ENCODE measurements around the gene CHD6.

Gene CHD6

DNA sequence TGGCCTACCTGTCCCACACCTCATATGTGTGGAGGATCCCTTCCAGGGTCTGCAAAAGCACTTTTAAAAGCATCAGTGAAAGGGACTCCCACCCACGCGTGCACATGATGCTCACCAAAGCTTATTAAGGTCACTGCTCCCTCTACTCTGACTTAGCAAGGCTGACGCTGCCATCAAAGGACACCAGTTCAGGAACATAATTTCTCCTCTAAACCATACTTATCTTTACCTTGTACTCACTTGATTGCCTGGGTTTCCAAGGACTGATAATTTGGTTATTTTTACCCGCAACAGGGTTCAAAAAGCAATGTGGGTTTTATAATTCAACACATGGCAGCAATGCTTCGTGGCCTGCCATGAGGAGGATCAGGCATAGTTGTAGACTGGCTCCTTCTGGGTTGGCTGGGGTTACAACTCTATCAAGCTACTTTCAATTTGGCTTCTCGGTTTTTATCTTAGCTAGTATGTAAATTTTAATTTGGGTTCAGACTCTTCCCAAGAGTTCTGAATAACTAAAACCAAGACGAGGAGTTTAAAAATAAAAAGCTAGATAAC, 199.4 kb downstream of the CHD6 start:
- no peak for DNase-seq

DNA sequence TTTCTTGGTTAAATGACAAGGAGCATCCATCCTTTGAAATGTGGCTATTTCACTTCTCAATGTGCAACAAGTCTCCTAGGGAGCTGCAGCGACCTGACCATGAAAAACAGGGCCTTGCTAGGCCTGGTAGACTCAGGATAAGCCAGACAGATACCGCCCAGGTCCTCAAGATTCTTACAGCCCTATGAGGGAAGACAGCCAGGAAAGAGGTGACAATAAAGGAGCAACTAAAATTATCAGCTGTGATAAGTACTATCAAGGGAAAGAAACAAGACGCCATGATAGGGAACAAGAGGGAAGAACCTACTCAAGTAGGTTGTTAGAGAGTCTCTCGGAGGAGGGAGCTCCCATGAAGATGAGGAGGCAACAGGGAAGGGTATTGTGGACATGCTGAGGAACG, 200.1 kb downstream of the CHD6 start:
- DNase-seq = no peak

DNA sequence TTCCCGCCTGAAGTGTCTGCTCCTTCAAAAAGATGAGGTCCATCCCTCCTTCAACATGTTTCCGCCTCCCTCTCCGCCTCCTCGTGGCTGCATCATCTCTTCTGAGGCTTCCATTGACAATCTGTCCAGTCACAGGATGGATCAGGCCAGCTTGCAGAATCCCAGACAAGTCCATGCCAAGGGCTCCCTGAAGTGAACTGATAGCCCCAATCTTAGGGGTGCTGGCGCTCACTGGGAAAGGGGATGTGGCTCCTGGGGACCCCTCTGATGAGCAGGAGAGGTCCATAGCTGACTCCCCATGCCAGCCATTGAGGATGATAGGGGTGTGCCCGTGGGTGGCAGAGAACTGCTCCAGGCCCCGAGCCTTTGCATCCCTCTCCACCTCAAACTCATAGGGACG, 203.0 kb downstream of the CHD6 start:
- no peak for DNase-seq

DNA sequence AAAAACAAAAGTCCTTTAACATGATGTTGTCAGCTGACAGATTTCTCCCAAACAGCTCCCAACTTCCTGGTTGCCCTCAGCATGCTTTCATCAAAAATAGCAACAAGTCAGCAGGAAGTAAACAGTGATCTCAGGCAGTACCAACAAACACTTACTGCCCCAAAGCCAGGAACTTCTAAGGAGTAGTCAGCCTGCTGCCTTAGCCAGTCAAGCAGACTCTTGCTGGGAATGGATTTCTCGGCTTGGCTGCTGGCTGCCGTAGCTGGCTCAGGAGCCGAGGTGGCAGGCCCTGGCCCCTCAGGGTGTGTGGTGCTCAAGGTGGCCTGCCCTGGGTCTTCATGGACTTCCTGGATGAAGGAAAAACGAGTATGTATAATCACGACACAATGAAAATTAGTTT, 205.0 kb downstream of the CHD6 start:
- no peak for DNase-seq

DNA sequence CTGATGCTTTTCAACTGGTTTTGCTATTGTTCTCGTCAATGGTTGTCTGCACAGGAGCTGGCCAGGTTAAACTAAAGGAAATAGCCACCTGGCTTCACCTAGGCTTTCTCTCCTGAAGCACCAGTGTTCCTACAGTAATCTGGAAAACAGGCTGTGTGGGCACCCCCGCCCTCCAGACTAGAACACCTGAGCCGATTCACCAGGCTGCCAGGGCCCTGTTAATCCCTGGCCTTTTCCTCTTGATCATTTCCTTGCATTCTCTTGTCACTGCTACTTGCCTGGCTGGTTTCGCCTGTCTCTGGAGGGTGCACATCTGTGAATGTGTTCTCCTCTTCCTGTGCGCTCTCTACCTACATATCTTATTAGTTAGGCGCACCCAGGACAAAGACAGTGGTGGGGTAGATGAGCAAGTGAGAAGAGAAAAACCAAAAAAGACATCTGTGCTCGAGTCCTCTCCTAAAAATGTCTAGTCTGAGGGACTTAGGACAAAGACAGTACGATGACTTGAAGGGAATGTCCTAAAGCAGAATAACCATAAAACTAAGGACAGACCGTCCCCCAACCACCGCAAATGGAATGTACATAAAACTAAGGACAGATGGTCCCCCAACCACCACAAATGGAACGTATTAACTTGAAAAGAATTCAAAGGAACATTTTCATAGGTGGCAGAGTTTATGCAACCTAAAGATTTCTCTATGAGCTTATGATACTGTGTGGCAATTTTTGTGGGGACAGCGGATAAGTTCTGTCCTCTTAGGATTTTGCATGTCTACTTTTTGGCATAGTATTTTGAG, 205.7 kb downstream of the CHD6 start:
- DNase-seq = no peak

DNA sequence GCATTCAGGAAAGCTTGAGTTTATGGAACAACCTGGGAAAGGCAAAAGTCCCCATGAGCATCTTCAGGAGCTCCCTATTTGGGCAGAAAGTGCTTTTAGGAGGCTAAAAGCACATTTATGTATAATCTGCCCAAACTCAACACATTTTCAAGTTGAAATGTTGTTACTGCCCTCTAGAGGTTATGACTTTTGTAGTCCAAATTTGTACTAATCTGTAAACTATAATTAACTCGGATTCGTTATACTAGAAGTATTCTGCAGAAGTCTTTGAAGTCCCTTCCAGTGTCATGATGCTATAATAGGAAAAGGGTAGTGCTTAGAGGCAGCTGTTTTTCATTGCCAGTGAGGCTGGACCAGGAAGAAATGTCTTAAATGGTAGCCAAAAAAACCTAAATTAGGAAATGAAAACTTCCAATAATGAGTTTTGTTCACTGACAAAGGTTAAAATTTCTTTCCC, 206.8 kb downstream of the CHD6 start:
- no peak for DNase-seq

DNA sequence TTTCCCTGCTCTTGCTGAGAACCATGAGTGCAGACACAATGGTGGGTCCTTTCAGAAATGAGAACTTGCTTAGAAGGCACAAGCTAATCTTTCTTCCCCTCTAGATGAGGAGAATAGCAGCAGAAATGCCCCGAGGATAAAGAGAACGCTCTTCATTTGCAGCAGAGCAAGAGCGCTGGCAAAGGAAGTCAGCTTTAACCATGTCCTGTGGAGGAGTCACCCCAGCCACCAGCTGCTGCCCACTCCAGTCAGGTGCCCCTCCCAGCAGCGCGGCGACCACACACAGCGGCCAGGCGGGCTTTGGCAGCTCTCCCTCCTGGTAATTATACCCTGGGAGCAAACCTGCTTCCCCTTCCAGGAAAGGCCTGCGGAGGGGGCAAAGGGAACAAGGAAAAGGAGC, 209.2 kb downstream of the CHD6 start:
- DNase-seq = no peak

DNA sequence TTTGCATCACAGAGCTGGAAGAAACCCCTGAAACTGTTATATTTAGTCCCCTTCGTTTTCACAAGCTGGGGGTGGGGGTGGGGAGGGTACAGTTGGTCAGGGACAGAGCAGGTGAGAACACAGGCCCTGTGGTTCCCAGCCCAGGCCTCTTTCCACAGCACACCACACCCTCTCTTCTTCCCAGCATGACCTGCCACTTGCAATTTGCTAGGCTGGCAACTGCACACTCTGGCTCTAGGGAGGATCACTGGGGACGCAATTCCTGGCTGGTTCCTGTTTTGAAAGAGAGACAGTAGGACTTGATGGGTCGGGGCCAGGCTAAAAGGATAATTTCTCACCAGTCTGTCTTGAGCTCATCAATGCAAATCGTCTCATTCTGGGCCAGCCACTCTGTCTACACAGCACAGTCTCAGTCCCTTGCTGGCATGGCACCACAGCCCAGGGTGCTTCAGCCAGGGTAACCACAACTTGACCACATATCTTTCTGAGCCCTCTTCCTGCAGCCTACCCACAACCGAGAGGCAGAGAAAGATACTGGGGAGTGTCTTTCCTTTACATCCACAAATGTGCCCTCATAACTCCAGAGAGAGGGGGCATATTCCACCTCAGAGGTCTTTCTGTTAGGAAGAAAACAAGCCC, 209.9 kb downstream of the CHD6 start:
- no peak for DNase-seq

DNA sequence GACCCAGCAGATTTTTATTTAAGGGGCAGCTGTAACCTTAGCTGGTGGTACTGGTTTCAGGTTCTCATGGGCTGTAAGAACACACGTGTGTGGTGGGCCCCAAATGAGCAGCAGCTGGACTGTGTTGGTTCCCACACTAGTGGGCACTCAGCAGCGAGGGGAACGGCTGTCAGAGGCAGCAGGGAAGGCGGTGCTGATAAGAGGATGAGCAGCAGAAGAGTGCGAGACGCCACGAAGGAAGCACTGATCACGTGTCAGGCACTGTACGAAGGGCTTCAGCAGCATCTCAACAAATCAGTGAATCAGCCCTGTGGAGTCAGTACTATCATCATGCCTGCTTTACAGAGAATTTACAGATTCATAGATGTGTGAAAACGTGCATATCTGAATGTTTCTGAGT, 210.6 kb downstream of the CHD6 start:
- no peak for DNase-seq

DNA sequence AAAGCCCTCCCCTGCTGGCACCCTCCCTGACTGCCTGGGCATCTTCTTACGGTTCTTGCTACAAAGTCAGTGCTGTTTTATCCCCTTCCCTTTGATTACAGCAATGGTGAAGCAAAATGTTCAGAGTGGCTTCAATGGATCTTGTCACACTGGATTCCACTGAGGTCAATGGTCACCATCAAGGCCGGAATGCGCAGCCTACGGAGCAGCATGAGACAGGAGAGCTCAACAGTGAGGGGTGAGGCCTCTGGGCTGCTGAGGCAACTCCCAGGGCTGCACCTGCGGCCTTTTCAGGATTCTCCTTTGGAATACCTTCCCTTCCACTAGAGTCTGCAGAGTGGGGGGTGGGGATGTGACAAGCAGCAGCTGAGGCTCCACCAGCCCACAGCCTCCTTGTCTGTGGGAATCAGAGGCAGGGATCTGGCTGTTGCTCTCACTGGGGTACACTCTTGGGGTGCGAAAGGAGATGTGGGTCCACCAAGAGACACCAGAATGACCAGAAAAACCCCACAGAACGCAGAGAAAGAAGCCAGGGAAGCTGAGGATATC, 211.2 kb downstream of the CHD6 start:
- DNase-seq = no peak

DNA sequence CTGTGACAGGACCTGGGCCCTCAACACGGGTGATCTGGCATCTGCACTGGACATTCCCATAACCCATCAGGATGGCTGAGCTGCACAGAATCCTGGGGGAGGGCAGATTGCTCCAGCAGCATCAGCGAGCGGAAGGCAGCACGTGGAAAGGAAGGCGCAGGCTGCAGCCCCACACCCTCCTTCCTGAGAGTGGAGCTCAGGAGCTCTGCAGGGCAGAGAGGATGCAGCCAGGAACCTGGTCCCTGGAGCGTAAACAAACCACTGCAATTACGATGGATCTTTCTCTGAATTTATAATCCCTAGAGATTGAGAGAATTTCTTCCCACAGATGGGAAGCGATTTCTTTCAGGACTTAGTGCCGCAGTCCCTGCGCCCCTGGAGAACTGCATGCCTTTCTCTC, 211.8 kb downstream of the CHD6 start:
- DNase-seq = no peak

DNA sequence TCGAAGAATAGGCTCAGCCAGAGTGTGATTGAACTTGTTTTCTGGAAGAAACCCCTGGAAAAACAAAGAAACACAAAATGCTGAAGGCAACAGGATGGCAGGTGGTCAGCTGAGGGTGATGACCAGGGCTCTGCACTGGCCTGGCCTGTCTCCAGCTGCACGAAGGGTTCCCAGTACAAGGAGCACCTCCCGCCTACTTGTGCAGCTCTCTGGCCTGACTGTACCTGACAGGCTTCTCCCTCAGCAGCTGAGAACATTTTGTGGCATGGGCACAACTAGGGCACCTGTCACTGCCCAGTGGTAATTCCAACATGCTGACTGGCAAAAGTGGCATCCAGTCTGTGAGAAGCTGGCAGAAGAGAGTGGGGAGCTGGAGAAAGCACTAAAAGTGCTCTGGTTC, 212.7 kb downstream of the CHD6 start:
- no peak for DNase-seq

DNA sequence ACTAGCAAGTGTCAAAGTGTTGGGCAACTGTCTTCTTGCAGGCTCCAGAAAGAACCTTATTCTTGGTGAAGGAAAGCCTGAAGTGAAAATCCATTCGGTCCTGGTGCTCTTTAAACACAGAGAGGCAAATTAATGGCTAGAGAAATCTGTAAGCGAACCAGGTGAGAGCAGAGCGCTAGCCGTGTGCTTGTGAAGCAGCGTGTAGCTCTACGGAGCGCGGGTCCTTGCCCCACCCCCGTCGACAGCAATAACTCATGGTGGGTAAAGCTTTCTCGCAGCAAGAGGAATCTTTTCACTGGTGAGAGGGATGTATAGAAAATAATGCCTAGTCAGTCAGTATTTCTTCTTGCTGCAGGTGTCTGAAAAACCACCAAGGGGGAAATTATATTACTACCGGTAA, 214.6 kb downstream of the CHD6 start:
- DNase-seq = no peak

DNA sequence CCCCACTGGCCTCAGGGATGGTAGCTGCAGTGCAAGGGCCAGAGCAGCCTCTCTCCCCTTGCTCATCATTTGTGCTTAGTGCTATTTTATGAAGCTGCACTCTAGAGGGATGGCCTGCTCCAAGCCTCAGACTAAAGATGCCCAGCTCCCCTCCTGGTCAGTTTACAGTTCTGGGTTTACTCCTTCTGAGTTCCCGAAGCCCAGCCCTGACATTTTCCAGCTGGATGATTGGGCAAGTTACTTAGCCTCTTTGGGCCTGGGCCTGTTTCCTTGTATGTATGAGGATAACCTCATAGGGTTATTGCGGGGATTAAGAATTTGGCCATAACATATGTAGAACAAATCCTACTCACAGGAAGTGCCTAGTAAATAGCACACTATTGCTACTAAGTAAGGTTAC, 219.8 kb downstream of the CHD6 start:
- no peak for DNase-seq

DNA sequence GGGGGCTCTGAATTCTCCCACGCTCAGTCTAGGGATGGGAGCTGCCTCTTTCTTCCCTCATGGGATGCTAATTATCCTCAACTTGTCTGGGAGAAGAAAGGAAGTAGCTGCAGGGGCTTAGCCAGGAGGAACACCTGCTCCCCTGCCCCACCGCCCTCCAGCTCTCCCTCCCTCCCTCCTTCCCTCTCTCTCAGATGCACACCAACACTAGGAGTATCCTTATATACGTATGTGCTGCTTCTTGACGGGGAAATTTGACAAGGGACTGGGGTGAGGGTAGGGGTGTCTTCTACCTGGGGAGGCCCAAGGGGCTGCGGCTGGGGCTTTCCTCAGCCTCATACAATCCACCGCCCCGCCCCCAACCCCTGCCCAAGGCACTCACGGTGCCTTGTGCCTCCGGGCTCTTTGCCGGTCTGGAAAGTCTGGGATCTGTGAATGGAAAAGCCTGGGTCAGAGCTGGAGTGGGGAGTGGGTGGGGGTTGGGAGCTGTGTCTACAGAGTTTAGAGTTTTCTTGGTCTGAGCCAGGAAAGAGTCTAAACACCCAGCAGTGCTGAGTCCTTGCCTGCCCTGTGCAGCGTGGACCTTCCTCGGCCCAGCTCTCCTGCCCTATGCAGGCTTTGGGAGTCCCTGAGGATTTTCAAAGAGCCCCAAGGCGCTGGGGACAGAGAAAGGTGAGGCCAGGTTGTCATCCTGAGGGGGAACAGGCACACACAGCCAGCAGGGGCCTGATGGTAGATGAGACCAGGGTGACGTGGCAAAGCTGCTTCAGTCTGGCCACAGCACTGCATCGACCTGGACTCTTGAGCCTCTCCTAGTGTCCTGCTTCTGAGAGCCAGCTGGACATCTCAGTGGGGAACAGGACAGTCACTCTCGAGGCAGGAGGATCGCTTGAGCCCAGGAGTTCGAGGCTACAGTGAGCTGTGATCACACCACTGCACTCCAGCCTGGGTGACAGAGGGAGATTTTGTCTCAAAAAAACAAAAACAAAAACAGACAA, 222.2 kb downstream of the CHD6 start:
- DNase-seq = no peak

DNA sequence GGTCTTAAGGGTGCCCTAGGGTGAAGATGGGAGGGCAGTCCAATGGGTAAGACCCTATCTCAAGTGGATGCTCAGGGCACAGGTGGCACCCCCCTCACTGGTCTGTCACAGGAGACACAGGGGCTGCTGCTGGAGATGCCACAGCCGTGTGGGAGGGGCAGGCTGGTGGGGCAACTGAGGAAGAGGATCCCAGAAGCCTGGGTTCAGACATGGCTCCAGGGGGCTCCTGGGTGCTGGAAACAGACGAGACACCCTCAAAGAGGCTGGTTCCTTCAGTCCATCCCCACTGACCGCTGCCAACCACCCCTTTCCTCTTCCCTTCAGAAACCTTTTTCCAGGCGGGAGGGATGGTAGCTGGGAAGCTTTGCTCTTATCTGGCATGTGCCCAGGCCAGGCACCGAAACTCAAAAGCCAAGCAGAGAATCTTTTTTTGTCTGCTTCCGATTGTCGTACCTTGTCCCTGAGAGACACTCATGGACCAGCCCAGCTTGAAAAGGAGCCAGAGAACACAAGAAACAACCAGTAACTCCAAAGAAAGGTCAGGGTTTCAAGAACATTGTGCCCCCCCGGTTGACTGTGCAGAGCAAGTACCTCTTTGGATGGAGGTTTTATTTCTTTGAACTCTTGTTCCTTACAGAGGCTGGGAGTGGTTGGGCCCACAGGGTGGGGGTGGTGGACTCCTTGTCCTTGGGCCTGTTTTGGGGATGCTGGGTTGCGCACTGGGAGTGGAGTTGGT, 223.1 kb downstream of the CHD6 start:
- no peak for DNase-seq

DNA sequence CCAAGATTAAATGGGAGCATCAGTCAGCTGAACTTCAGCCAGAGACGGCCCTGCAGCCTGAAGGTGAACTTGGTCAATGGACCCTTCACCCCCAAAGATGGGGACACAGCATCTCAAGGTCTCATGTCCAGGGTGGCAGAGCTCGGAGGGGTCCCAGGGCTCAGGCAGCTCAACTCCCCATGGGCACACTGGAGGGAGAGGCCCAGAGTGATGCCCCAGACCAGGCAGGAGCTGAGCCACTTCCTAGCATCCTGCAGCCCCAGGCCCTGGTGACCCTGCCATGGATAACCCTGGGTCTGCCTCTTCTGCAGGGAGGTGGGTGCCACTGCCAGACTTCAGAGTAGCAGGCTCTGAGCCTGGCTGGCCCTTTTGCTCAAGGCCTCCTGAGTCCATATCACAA, 224.1 kb downstream of the CHD6 start:
- DNase-seq = no peak

DNA sequence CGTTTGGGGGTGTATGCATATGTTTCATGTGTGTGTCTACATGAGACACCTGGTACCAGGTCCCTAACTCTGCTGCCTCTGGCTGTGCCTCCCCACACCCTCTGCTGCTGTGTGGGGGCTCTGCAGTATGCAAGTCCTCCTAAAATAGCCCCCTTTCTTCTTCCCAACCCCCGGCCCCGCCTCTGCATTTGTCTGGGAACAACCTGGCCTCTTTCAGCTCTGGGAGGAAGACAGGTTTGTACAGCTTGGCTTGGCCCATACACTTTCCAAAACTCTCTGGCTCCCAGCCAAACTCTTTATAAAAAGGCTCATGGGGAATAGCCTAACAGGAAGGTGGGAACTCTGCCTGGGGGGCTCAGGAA, 224.5 kb downstream of the CHD6 start:
- no peak for DNase-seq

DNA sequence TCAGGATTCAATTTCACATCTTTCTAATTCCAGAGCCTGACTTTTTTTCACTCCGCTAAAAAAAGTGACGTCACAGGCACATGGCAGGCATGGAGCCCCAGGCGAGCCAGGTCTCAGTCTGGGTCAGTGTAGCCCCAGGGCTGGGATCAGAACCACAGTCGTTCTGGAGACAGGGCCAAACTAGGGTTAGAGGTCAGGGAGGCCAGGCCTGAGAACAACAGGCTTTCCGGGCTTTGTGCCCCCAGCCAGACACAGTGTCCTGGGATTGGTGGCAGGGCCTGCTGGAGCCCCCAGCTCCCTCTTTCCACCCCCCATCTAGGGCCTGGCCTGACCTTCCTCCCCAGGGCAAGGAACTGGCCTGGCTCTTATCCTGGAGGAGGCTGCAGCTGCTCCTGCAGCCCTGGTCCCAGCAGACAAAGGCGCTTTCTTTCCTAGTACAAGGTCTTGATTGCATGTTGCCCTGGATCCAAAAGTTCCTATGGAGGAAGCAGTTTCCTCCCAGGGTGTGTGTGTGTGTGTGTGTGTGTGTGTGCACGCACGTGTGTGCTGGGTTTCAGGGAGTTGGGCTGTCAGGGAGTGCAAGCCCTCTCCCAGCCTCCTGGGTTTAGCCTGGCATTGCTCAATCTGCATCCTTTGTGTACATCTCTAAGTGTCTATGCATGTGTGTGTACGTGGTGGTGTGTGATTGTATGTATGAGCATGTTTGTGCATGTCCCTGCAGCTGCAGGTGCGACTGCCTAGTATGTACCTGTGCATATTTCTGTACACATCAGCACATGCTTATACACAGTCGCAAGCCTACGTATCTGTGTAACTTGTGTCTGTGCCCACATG, 225.1 kb downstream of the CHD6 start:
- no peak for DNase-seq

DNA sequence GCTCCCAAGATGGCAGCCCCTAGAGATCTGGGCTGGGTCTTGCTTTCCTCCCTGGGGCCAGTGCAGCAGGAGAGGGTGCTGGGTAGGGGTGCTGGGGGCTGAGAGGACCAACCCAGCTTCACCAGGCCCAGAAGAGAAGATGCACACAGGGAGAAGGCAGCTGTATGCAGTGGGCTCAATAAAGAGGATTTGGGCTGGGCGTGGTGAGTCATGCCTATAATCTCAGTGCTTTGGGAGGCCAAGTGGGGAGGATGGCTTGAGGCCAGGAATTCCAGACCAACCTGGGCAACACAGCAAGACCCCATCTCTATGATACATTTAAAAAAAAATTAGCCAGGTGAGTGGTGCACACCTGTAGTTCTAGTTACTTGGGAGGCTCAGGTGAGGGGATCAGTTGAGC, 225.9 kb downstream of the CHD6 start:
- no peak for DNase-seq

DNA sequence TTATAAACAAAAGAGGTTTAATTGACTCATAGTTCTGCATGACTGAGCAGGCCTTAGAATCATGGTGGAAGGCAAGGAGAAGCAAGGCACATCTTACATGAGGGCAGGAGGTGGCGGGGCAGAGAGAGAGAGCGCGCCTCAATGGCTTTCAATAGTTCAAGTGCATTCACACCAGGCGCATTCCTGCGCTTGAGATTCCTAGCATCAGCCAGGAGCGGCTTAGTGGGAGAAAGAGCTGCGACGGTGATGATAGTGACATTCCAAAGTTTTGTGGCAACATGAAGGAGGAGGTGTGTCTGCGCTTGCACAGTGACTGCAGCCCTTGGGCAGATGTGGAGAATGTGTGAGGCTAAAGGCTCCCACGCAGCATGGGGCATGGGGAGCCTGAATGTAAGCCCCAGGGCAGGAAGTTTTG, 226.6 kb downstream of the CHD6 start:
- DNase-seq = no peak
